K562 (cell line): ENCODE results near the gene WDR46. TPM values are rescaled to one million over a fixed set of nuclear protein-coding genes. Genes with fewer than 3 reads are reported as not detected.

Experiments used
- ARID3B ChIP-seq: fragments of 250-450 bp; sonication (Bioruptor Pico); IDR thresholded peaks from 2 replicates; pipeline ENCODE4 v1.4.0; 2020; ENCODE audit warnings: borderline replicate concordance
- ARID4B ChIP-seq: sonication (generic); formaldehyde crosslinking; IDR thresholded peaks from 2 replicates; pipeline ENCODE4 v1.8.0; 2022; ENCODE audit warnings: mild to moderate bottlenecking, missing genetic modification reagents
- CREB3 ChIP-seq: fragments of 450-650 bp; conservative IDR thresholded peaks from 2 replicates; pipeline ENCODE4 v1.6.1; 2016; ENCODE audit warnings: missing genetic modification characterization, low read depth, mild to moderate bottlenecking, missing compliant biosample characterization, moderate library complexity
- ETV5 ChIP-seq: sonication (generic); formaldehyde crosslinking; IDR thresholded peaks from 2 replicates; pipeline ENCODE4 v1.4.0; 2020; ENCODE audit warnings: low read depth, mild to moderate bottlenecking, missing genetic modification reagents
- L3MBTL2 ChIP-seq: fragments of 450-650 bp; IDR thresholded peaks from 2 replicates; pipeline ENCODE4 v1.6.1; 2016; ENCODE audit warnings: mild to moderate bottlenecking, moderate library complexity
- MXI1 ChIP-seq: IDR thresholded peaks from 2 replicates; pipeline ENCODE4 v1.6.1; 2011; ENCODE audit warnings: low read depth, mild to moderate bottlenecking, improper control_type of control experiment, low read length
- OTX1 ChIP-seq: fragments of 450-650 bp; formaldehyde crosslinking; IDR thresholded peaks from 2 replicates; pipeline ENCODE4 v1.4.0; 2022; ENCODE audit warnings: mild to moderate bottlenecking
- PURB ChIP-seq: sonication (generic); formaldehyde crosslinking; IDR thresholded peaks from 2 replicates; pipeline ENCODE4 v1.9.0; 2021; ENCODE audit warnings: low read depth, mild to moderate bottlenecking, missing genetic modification reagents
- TEAD1 ChIP-seq, 2 experiments: fragments of 450-650 bp in 1 of 2; sonication (generic) in 1 of 2; formaldehyde crosslinking; IDR thresholded peaks; 2 replicates each; pipeline versions ENCODE4 v1.4.0 to v1.8.0; 2020 to 2022; ENCODE audit warnings: mild to moderate bottlenecking in 2 of 2, missing genetic modification reagents in 1 of 2
- THRAP3 ChIP-seq: fragments of 450-650 bp; IDR thresholded peaks from 2 replicates; pipeline ENCODE4 v1.6.1; 2016; ENCODE audit warnings: mild to moderate bottlenecking, inconsistent platforms, borderline replicate concordance
- ZBED1 ChIP-seq: IDR thresholded peaks from 2 replicates; pipeline ENCODE4 v1.6.1; 2014
- ZNF318 ChIP-seq, 2 experiments: fragments of 450-650 bp; IDR thresholded peaks; 2 replicates each; pipeline ENCODE4 v1.6.1; 2016; ENCODE audit warnings: mild to moderate bottlenecking in 2 of 2, borderline replicate concordance in 1 of 2, low read depth in 1 of 2, moderate library complexity in 1 of 2
- ZNF699 ChIP-seq: fragments of 250-450 bp; sonication (Bioruptor Pico); IDR thresholded peaks from 2 replicates; pipeline ENCODE4 v1.8.0; 2021; ENCODE audit warnings: mild to moderate bottlenecking, moderate library complexity; ENCODE audit not compliant: insufficient replicate concordance
- polyA plus RNA-seq, 8 experiments: library from polyadenylated mRNA; depleted of rRNA in 4 of 8; stranded (reverse) in 5 of 8; unstranded in 3 of 8; fragments of >200 nt; fragmentation: Nextera tagmentation in 2 of 8; fragmentation: Illumina TruSeq in 1 of 8; extraction: Ambion mirVana in 2 of 8; extraction: Trizol in 1 of 8; gene quantifications; 2 replicates each; pipeline versions ENCODE4 v1.2.1 to v1.2.3, GENCODE V29; 2011 to 2014; ENCODE audit warnings: inconsistent platforms in 1 of 8, missing spikeins in 1 of 8
- total RNA-seq, 7 experiments: library from RNA; depleted of rRNA in 6 of 7; stranded (reverse); fragments of >200 nt in 6 of 7; fragmentation: Illumina TruSeq in 2 of 7; extraction: Trizol in 2 of 7; gene quantifications; 2 replicates each; pipeline versions ENCODE4 v1.2.1 to v1.2.3, GENCODE V29; 2011 to 2021; ENCODE audit warnings: low replicate concordance in 1 of 7

The WDR46 gene
- total and polyA plus RNA-seq, 9 of the 15 experiments (the other 6 are each of a cell fraction or from before 2014, with no cell fraction given), result 8.9 to 146 (median 93.1) TPM

GRCh38 chr6:33248643-33248931, 40.5 kb downstream of the WDR46 start (continued):
- TF ChIP-seq OTX1 (0 out of 2 replicates have a peak, but pooled peaks have one; percentile 10), TEAD1 (CRISPR knock-in tag; IDR thresholded peaks at IDR 0.05) (peak in 1 of 2 experiments; percentile 78; a peak in 1 of 4 replicates), ZNF699 (CRISPR knock-in tag) (no peak), CREB3 (tag) (peak; percentile 72; the same call in 1 of the 2 replicates), ETV5 (CRISPR knock-in tag) (no peak), L3MBTL2 (peak; percentile 51; the same call in 1 of the 2 replicates), ARID4B (CRISPR knock-in tag) (no peak), PURB (CRISPR knock-in tag) (no peak), ZNF318 (IDR thresholded peaks at IDR 0.05; ENCODE audit: borderline replicate concordance in 1 of 2, low read depth in 1 of 2) (0 out of 4 replicates have a peak, but pooled peaks of 1 of the 2 experiments have one; percentile 28), THRAP3 (no peak), ZBED1 (no peak), ARID3B (CRISPR knock-in tag) (0 out of 2 replicates have a peak, but pooled peaks have one; percentile 48), MXI1 (no peak)
